Measurements from ENCODE around the gene TTC3.

GRCh38 chr21:37207441-37208009 lies 134.5 kb downstream of the TTC3 start:
- no peak for TF ChIP-seq EP300 (conservative IDR thresholded peaks at IDR 0.05; ENCODE audit: poor library complexity, severe bottlenecking)
- TF ChIP-seq CTCF (IDR thresholded peaks at IDR 0.05; ENCODE audit: poor library complexity, severe bottlenecking): no peak
- TF ChIP-seq POLR2AphosphoS5 (IDR thresholded peaks at IDR 0.05): peak; percentile 3
- TF ChIP-seq REST (IDR thresholded peaks at IDR 0.05; ENCODE audit: borderline replicate concordance): no peak
- TF ChIP-seq RAD21 (conservative IDR thresholded peaks at IDR 0.05): no peak

All from neural cell (in vitro differentiated cells).